Naive thymus-derived CD4-positive, alpha-beta T cell (primary cell): ENCODE results near the gene TAAR1. TPM values are rescaled to one million over a fixed set of nuclear protein-coding genes. Genes with fewer than 3 reads are reported as not detected.

Experiments
- ATAC-seq: fragments of 150-1000 bp; cut with Tn5 transposase; 2 replicates; pipeline ENCODE4 v1.10.0; 2021; ENCODE audit warnings: mild to moderate bottlenecking, moderate library complexity
- CTCF ChIA-PET: fragments of 350-600 bp; sonication (Branson Sonifier 250); formaldehyde crosslinking; loops from one replicate; lab custom pipeline; 2021; ENCODE audit warnings: antibody characterized with exemption; lab: Charles Lee
- POLR2A ChIA-PET: fragments of 350-600 bp; sonication (Branson Sonifier 250); formaldehyde crosslinking; loops from one replicate; lab custom pipeline; 2021; ENCODE audit warnings: antibody characterized with exemption, inconsistent platforms; lab: Charles Lee
- DNase-seq, 9 donors: peaks; one replicate each; pipeline versions ENCODE4 v3.0.0 to v3.0.0-alpha.2; 2020 to 2022; ENCODE audit warnings: mixed read lengths in 1 of 9
- H3K27ac ChIP-seq: one replicate; pipeline ENCODE4 v1.7.0; 2013; ENCODE audit warnings: mild to moderate bottlenecking, low read depth, low read length, moderate library complexity
- H3K27me3 ChIP-seq, 2 donors: one replicate each; pipeline ENCODE4 v1.7.0; 2013; ENCODE audit warnings: low read length in 2 of 2, mild to moderate bottlenecking in 2 of 2, moderate library complexity in 2 of 2; ENCODE audit not compliant: control insufficient read depth in 2 of 2, insufficient read depth in 2 of 2
- H3K36me3 ChIP-seq, 3 experiments: 1 replicate in 2 of 3; 2 replicates in 1 of 3; pipeline ENCODE4 v1.7.0; 2013; ENCODE audit warnings: low read length in 3 of 3, mild to moderate bottlenecking in 3 of 3, moderate library complexity in 1 of 3; ENCODE audit not compliant: insufficient read depth in 3 of 3, control insufficient read depth in 2 of 3
- H3K4me1 ChIP-seq, 2 donors: one replicate each; pipeline ENCODE4 v1.7.0; 2013; ENCODE audit warnings: low read length in 2 of 2, mild to moderate bottlenecking in 2 of 2, moderate library complexity in 1 of 2; ENCODE audit not compliant: control insufficient read depth in 2 of 2, insufficient read depth in 2 of 2
- H3K4me3 ChIP-seq: 2 replicates; pipeline ENCODE4 v1.7.0; 2013; ENCODE audit warnings: mild to moderate bottlenecking, low read length
- H3K9me3 ChIP-seq, 3 experiments: 1 replicate in 2 of 3; 2 replicates in 1 of 3; pipeline ENCODE4 v1.7.0; 2013; ENCODE audit warnings: low read length in 3 of 3; ENCODE audit not compliant: control insufficient read depth in 2 of 3
- H3K27ac Mint-ChIP-seq, 9 donors: one replicate each; pipeline ENCODE4 v1.8.0; 2020 to 2022; ENCODE audit warnings: mixed read lengths in 9 of 9, mild to moderate bottlenecking in 8 of 9, moderate library complexity in 5 of 9, inconsistent platforms in 2 of 9
- H3K27me3 Mint-ChIP-seq, 5 donors: one replicate each; pipeline ENCODE4 v1.8.0; 2021 to 2022; ENCODE audit warnings: mixed read lengths in 5 of 5, mild to moderate bottlenecking in 1 of 5
- H3K36me3 Mint-ChIP-seq, 5 donors: one replicate each; pipeline ENCODE4 v1.8.0; 2020 to 2022; ENCODE audit warnings: mixed read lengths in 5 of 5, mild to moderate bottlenecking in 3 of 5, inconsistent platforms in 1 of 5
- H3K4me1 Mint-ChIP-seq, 7 donors: one replicate each; pipeline ENCODE4 v1.8.0; 2020 to 2022; ENCODE audit warnings: mixed read lengths in 7 of 7, mild to moderate bottlenecking in 3 of 7, inconsistent platforms in 1 of 7
- H3K4me3 Mint-ChIP-seq, 10 donors: one replicate each; pipeline ENCODE4 v1.8.0; 2020 to 2022; ENCODE audit warnings: mild to moderate bottlenecking in 10 of 10, mixed read lengths in 10 of 10, moderate library complexity in 6 of 10, inconsistent platforms in 2 of 10
- H3K9me3 Mint-ChIP-seq, 11 donors: one replicate each; pipeline ENCODE4 v1.8.0; 2020 to 2022; ENCODE audit warnings: mixed read lengths in 11 of 11, mild to moderate bottlenecking in 4 of 11, inconsistent platforms in 1 of 11, moderate library complexity in 1 of 11
- intact Hi-C, 2 donors: fragments of 100-400 bp; cut with micrococcal nuclease; formaldehyde crosslinking; loops; one replicate each; pipeline ENCODE4 v1.15.1; 2023
- polyA plus RNA-seq, 2 donors: library from polyadenylated mRNA; unstranded; fragments of 300-500 nt; fragmentation: Illumina TruSeq; gene quantifications; one replicate each; pipeline ENCODE4 v1.2.3, GENCODE V29; 2021
- total RNA-seq, 6 experiments: library from RNA in 5 of 6; stranded (reverse) in 5 of 6; gene quantifications; 1 replicate in 5 of 6; 2 replicates in 1 of 6; pipeline ENCODE4 v1.2.3 and lab custom pipeline; 2021 to 2026

The TAAR1 gene
- total and polyA plus RNA-seq, 7 experiments from 2014 or later: not detected

DNA sequence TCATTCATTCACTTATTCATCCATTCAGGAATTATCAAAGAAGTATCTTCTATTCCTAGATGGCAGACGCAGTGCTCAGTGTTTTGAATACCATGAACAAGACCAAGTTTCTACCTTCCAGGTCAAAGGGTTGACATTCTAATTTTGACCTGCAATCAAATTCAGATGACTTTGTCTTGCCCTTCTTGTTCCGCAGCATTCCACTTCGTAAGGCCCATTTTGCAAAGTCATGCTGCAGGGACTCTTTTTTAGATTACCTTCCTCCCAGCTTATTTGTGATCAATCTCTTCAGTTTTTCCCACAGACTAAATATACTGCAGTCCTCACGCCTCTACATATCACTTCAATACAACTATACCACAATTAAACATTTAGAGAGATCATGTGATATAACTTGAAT lies 7.1 kb upstream of the TAAR1 start:
- Histone ChIP-seq H3K4me1 (no peaks in the 10 kb centered on the region), H3K27ac (no peak overlapping the region), H3K4me3 (no peak overlapping the region), H3K9me3 (no peaks in the 10 kb centered on the region), H3K36me3 (no peaks in the 10 kb centered on the region), H3K27me3 (no peaks in the 10 kb centered on the region)
- Mint-ChIP-seq H3K27ac (no peak overlapping the region), H3K9me3 (no peaks in the 10 kb centered on the region), H3K27me3 (peaks cover 3 to 10% (median 9%) of the 10 kb centered on the region in 5 donors), H3K4me3 (no peak overlapping the region), H3K4me1 (peaks cover 0 to 6% (median 4%) of the 10 kb centered on the region in 7 donors), H3K36me3 (no peaks in the 10 kb centered on the region)
- intact Hi-C loops: loop anchor here in 1 of 2 donors (5.0 kb wide), 3 partner anchors 134 to 296 kb away; partner anchors contain the start of gene RPS12
- DNase-seq (no peak), ATAC-seq (no peak)
- POLR2A ChIA-PET: no interaction called here
- CTCF ChIA-PET: interaction anchor here (0.6 to 1.5 kb wide), 4 partner anchors 133 to 1500 kb away, joined by 3 read pairs; no protein-coding TSS in a partner anchor

DNA sequence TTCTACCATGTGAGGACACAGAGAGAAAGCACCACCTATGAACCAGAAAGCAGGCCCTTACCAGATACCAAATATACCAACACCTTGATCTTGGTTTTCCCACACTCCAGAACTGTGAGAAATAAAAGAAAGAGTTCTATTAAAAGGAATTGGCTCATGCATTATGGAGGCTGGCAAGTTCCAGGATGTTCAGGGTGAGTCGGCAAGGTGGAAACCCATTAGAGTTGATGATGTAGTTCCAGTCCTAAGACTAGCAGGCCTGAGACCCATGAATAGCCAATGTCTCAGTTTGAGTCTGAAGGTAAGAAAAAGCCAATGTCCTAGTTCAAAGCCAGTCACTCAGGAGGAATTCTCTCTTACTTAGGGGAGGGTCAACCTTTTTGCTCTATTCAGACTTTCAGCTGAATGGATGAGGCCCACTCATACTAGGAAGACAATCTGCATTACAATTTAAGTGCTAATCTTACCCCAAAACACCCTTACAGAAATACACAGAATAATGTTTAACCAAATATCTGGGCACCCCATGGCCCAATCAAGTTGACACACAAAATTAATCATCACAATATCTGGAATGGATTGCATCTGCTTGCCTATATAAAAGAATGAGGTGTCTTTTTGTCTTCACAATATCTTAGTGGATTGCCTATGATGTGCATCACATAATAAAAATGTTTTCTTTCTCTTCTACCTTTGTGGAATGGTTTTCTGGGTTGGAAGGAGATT lies 5.5 kb upstream of the TAAR1 start:
- Mint-ChIP-seq H3K27me3 (peaks cover 0 to 6% (median under 1%) of the 10 kb centered on the region in 5 donors), H3K4me3 (no peak overlapping the region), H3K27ac (no peak overlapping the region), H3K9me3 (no peaks in the 10 kb centered on the region), H3K36me3 (no peaks in the 10 kb centered on the region), H3K4me1 (no peaks in the 10 kb centered on the region)
- H3K36me3 ChIP-seq: no peaks in the 10 kb centered on the region
- H3K4me1 ChIP-seq: no peaks in the 10 kb centered on the region
- DNase-seq (no peak), ATAC-seq (no peak)
- POLR2A ChIA-PET: no interaction called here
- CTCF ChIA-PET: interaction anchor here (0.5 kb wide), 1 partner anchor 13 kb away, joined by 9 read pairs; no protein-coding TSS in a partner anchor
- H3K9me3 ChIP-seq: no peaks in the 10 kb centered on the region
- no peak overlapping the region for H3K4me3 ChIP-seq
- no peaks in the 10 kb centered on the region for H3K27me3 ChIP-seq
- intact Hi-C loops: loop anchor here in 1 of 2 donors (5.0 kb wide), 3 partner anchors 132 to 298 kb away; partner anchors contain the start of gene RPS12
- no peak overlapping the region for H3K27ac ChIP-seq

DNA sequence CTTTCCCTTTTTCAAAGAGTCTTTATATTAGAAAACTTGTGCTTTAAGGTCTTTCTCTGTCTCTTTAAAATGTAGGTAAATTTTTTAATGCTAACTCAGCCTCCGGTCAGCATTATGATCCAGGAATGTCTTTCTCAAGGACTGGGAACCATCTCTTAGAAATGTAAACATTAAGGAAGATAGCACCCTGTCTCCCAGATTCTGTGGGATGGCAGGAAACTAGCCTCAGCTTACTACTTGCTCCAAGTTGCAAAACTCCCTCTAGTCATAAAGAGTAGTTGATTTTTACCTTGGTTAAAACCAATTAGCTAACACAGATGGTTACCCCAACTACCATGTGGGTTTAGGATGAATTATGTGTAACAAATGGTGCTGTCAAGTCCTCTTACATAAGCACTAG lies 4.7 kb upstream of the TAAR1 start:
- DNase-seq: no peak
- Histone ChIP-seq H3K36me3 (no peaks in the 10 kb centered on the region), H3K9me3 (no peaks in the 10 kb centered on the region), H3K27ac (no peak overlapping the region), H3K4me1 (no peaks in the 10 kb centered on the region), H3K27me3 (no peaks in the 10 kb centered on the region), H3K4me3 (no peak overlapping the region)
- no peak for ATAC-seq
- Mint-ChIP-seq H3K27ac (no peak overlapping the region), H3K4me3 (no peak overlapping the region), H3K27me3 (peaks cover 0 to 8% (median 0%) of the 10 kb centered on the region in 5 donors), H3K36me3 (no peaks in the 10 kb centered on the region), H3K9me3 (no peaks in the 10 kb centered on the region), H3K4me1 (no peaks in the 10 kb centered on the region)
- intact Hi-C loops: no loop called here
- ChIA-PET POLR2A (no interaction called here), CTCF (interaction anchor here (0.5 kb wide), 1 partner anchor 14 kb away, joined by 9 read pairs; no protein-coding TSS in a partner anchor)

DNA sequence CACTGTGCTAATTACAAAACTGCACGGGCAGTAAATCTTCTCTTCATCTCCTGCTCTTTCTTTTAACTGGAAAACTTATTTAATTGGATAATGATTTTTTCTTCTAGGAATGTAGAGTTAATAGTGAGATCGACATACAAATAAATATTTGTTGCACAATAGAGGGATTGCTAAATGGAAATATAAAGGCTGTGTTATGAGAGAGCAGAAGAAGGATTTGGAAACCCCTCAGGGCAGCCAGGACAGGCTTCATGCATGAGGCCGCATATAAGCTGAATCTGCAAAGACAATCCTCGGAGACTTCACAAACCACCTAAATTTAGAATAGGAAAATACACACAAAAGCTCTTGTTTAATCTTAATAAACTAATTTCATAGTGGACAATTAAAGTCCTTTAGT lies 2.9 kb upstream of the TAAR1 start:
- Mint-ChIP-seq H3K27me3 (peaks cover 0 to 5% (median 0%) of the 10 kb centered on the region in 5 donors), H3K36me3 (no peaks in the 10 kb centered on the region), H3K4me3 (no peak overlapping the region), H3K27ac (no peak overlapping the region), H3K9me3 (no peaks in the 10 kb centered on the region), H3K4me1 (peaks cover 0 to 7% (median 0%) of the 10 kb centered on the region in 7 donors)
- intact Hi-C loops: no loop called here
- no peak overlapping the region for H3K4me3 ChIP-seq
- H3K9me3 ChIP-seq: no peaks in the 10 kb centered on the region
- DNase-seq (no peak), ATAC-seq (no peak)
- no peaks in the 10 kb centered on the region for H3K27me3 ChIP-seq
- ChIA-PET CTCF (no interaction called here), POLR2A (no interaction called here)
- H3K4me1 ChIP-seq: no peaks in the 10 kb centered on the region
- no peaks in the 10 kb centered on the region for H3K36me3 ChIP-seq
- no peak overlapping the region for H3K27ac ChIP-seq

DNA sequence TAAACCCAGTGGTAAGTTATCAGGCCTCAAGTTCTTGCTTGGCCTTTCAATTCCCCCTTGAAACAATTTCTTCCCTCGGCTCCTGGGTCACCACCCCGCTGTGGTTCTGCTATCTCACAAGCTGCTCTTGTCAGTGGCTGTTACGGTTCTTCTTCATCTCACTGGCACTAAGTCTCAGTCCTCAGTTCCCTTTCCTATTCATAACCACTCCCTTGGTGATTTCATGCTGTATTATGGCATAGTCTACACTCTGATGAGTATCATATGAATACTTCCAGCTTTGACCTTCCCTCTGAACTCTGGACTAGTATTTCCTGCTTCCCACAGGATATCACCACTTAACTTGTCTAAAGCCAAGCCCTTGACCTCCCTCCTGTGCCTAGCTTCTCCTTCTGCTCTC lies 7.9 kb downstream of the TAAR1 start:
- H3K27me3 Mint-ChIP-seq: peaks cover 0 to 22% (median 0%) of the 10 kb centered on the region in 5 donors
- peaks cover 0 to 4% (median 0%) of the 10 kb centered on the region in 7 donors for H3K4me1 Mint-ChIP-seq
- H3K4me3 Mint-ChIP-seq: no peak overlapping the region
- Histone ChIP-seq H3K27me3 (no peaks in the 10 kb centered on the region), H3K9me3 (no peaks in the 10 kb centered on the region), H3K4me1 (peaks cover 0 to 9% of the 10 kb centered on the region in 2 donors), H3K27ac (no peak overlapping the region), H3K4me3 (no peak overlapping the region), H3K36me3 (no peaks in the 10 kb centered on the region)
- DNase-seq: no peak
- POLR2A ChIA-PET: no interaction called here
- H3K36me3 Mint-ChIP-seq: no peaks in the 10 kb centered on the region
- H3K9me3 Mint-ChIP-seq: no peaks in the 10 kb centered on the region
- peak; percentile 46 for ATAC-seq
- intact Hi-C loops: no loop called here
- CTCF ChIA-PET: no interaction called here
- no peak overlapping the region for H3K27ac Mint-ChIP-seq

DNA sequence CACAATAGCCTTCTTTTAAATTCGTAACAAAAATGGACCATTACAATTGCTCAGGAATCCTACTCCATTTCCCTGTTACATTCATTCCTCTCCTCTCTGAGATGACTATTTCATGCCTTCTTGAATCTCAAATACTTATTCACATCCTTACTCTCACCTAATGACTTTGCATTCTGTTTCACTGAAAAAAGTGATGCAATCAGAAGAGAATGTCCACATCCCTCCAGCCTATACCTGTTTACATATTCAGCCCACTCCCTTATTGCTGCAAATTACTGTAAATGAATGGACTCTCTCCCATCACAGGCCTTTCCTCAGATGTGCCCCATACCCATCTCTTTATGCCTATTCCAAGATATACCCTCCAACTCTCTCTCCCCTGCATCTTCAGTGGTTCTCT lies 8.6 kb downstream of the TAAR1 start:
- H3K4me1 Mint-ChIP-seq: peaks cover 0 to 4% (median 0%) of the 10 kb centered on the region in 7 donors
- DNase-seq (no peak), ATAC-seq (no peak)
- H3K36me3 Mint-ChIP-seq: no peaks in the 10 kb centered on the region
- no peaks in the 10 kb centered on the region for H3K9me3 Mint-ChIP-seq
- Histone ChIP-seq H3K4me3 (no peak overlapping the region), H3K27me3 (no peaks in the 10 kb centered on the region), H3K4me1 (peaks cover 0 to 9% of the 10 kb centered on the region in 2 donors), H3K9me3 (no peaks in the 10 kb centered on the region), H3K27ac (no peak overlapping the region), H3K36me3 (no peaks in the 10 kb centered on the region)
- peaks cover 0 to 19% (median 0%) of the 10 kb centered on the region in 5 donors for H3K27me3 Mint-ChIP-seq
- ChIA-PET CTCF (no interaction called here), POLR2A (no interaction called here)
- intact Hi-C loops: no loop called here
- H3K27ac Mint-ChIP-seq: no peak overlapping the region
- no peak overlapping the region for H3K4me3 Mint-ChIP-seq

DNA sequence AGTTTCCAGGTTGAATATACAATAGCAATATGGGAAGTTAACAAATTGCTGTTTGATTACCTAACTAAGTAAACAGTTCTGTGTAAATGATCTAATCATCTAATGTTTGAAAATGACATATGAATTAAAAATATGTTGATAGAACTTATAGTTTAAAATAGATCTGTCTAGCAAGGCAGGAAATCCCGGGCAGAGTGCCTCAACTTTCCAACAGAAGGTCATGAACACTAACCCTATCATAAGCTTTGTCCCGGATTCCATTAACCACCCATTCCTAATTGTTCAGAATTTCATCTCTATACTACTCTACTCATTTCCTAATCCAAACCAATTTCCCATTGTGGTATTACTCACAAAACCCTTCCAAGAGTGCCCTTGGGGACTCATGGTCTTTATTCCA lies 10.2 kb downstream of the TAAR1 start:
- ATAC-seq: no peak
- H3K4me3 ChIP-seq: no peak overlapping the region
- H3K9me3 Mint-ChIP-seq: no peaks in the 10 kb centered on the region
- no peaks in the 10 kb centered on the region for H3K36me3 ChIP-seq
- no peak overlapping the region for H3K27ac Mint-ChIP-seq
- CTCF ChIA-PET: no interaction called here
- H3K4me1 Mint-ChIP-seq: peaks cover 0 to 4% (median 0%) of the 10 kb centered on the region in 7 donors
- no peaks in the 10 kb centered on the region for H3K27me3 ChIP-seq
- H3K4me3 Mint-ChIP-seq: no peak overlapping the region
- intact Hi-C loops: no loop called here
- H3K9me3 ChIP-seq: no peaks in the 10 kb centered on the region
- H3K36me3 Mint-ChIP-seq: no peaks in the 10 kb centered on the region
- peaks cover 0 to 9% of the 10 kb centered on the region in 2 donors for H3K4me1 ChIP-seq
- POLR2A ChIA-PET: no interaction called here
- no peak overlapping the region for H3K27ac ChIP-seq
- peaks cover 0 to 16% (median 0%) of the 10 kb centered on the region in 5 donors for H3K27me3 Mint-ChIP-seq
- DNase-seq: no peak
